Endothelial cell of umbilical vein (primary cell): Measurements from ENCODE around the gene PERM1. TPM values are rescaled to one million over a fixed set of nuclear protein-coding genes. Genes with fewer than 3 reads are reported as not detected.

Source experiments
- BruUV-seq: library from RNA; stranded (reverse); fragments of 400-500 nt; replicated peaks from 2 replicates; lab custom pipeline; 2021; lab: Mats Ljungman, UMichigan
- CTCF ChIA-PET: fragments of 300-600, 350-600 bp; sonication (Branson Sonifier 250); formaldehyde crosslinking; loops from one replicate; lab custom pipeline; 2021; ENCODE audit warnings: antibody characterized with exemption, inconsistent platforms; lab: Charles Lee
- POLR2A ChIA-PET: fragments of 300-600, 350-600 bp; sonication (Branson Sonifier 250); formaldehyde crosslinking; loops from one replicate; lab custom pipeline; 2021; ENCODE audit warnings: antibody characterized with exemption, inconsistent platforms; lab: Charles Lee
- DNase-seq: peaks from one replicate; pipeline ENCODE4 v3.0.0-alpha.2; 2011; ENCODE audit warnings: low read depth, low spot score
- FAIRE-seq: peaks from 2 replicates; lab custom pipeline; 2011; peaks lifted over from hg19 to GRCh38; lab: Jason Lieb, UNC
- H2AFZ ChIP-seq: 2 replicates; pipeline ENCODE4 v1.6.0; 2012; ENCODE audit warnings: low read depth, low read length, control low read depth, inconsistent platforms
- H3K27ac ChIP-seq: 2 replicates; pipeline ENCODE4 v1.5.1; 2011; ENCODE audit warnings: low read depth, mild to moderate bottlenecking, control low read depth, low read length, moderate library complexity; ENCODE audit not compliant: insufficient read depth
- H3K27me3 ChIP-seq, 2 experiments: 2 replicates each; pipeline versions ENCODE4 v1.6.0 to v1.6.1; 2011; ENCODE audit warnings: low read length in 2 of 2, mixed read lengths in 1 of 2; ENCODE audit not compliant: control insufficient read depth in 2 of 2, insufficient read depth in 2 of 2
- H3K36me3 ChIP-seq, 2 experiments: 2 replicates in 1 of 2; 3 replicates in 1 of 2; pipeline ENCODE4 v1.5.1; 2011; ENCODE audit warnings: low read length in 2 of 2, mild to moderate bottlenecking in 1 of 2, moderate library complexity in 1 of 2; ENCODE audit not compliant: control insufficient read depth in 2 of 2, insufficient read depth in 2 of 2; ENCODE audit errors: extremely low read depth in 1 of 2
- H3K4me1 ChIP-seq: 3 replicates; pipeline ENCODE4 v1.5.1; 2011; ENCODE audit warnings: mild to moderate bottlenecking, low read length; ENCODE audit not compliant: control insufficient read depth, insufficient read depth; ENCODE audit errors: extremely low read depth
- H3K4me2 ChIP-seq: 2 replicates; pipeline ENCODE4 v1.6.1; 2011; ENCODE audit warnings: low read length, control low read depth, mixed read lengths; ENCODE audit not compliant: insufficient read depth
- H3K4me3 ChIP-seq, 3 experiments: fragments of 200-600 bp in 1 of 3; sonication (generic), shearing (Covaris generic) in 1 of 3; replicated peaks in 1 of 3; 2 replicates each; pipeline ENCODE4 v1.5.1; 2011 to 2016; ENCODE audit warnings: control low read depth in 3 of 3, low read length in 3 of 3, mild to moderate bottlenecking in 2 of 3, inconsistent platforms in 1 of 3, low read depth in 1 of 3, moderate library complexity in 1 of 3; ENCODE audit not compliant: insufficient read depth in 1 of 3
- H3K79me2 ChIP-seq: 2 replicates; pipeline ENCODE4 v1.6.0; 2012; ENCODE audit warnings: low read length, inconsistent platforms; ENCODE audit not compliant: control insufficient read depth, insufficient read depth
- H3K9ac ChIP-seq: replicated peaks from 2 replicates; pipeline ENCODE3; 2011; ENCODE audit warnings: low read length, control low read depth; ENCODE audit not compliant: insufficient read depth; ENCODE audit errors: extremely low read depth
- H3K9me1 ChIP-seq: replicated peaks from 3 replicates; pipeline ENCODE4 v1.6.0; 2011; ENCODE audit warnings: mild to moderate bottlenecking, low read length; ENCODE audit not compliant: control insufficient read depth, insufficient read depth; ENCODE audit errors: extremely low read depth
- H3K9me3 ChIP-seq: replicated peaks from 2 replicates; pipeline ENCODE4 v1.5.1; 2012; ENCODE audit warnings: low read length, inconsistent platforms; ENCODE audit not compliant: control insufficient read depth, insufficient read depth
- H4K20me1 ChIP-seq: replicated peaks from 2 replicates; pipeline ENCODE3; 2011; ENCODE audit warnings: mild to moderate bottlenecking, low read length; ENCODE audit not compliant: control insufficient read depth, insufficient read depth; ENCODE audit errors: extremely low read depth
- EZH2 ChIP-seq: IDR thresholded peaks from 2 replicates; pipeline ENCODE4 v1.6.1; 2012; ENCODE audit warnings: borderline replicate concordance, low read depth, mild to moderate bottlenecking, moderate library complexity, low read length, inconsistent platforms; ENCODE audit not compliant: severe bottlenecking
- FOS ChIP-seq: IDR thresholded peaks from 2 replicates; pipeline ENCODE4 v1.6.1; 2011; ENCODE audit warnings: mild to moderate bottlenecking, low read length, moderate library complexity, borderline replicate concordance; ENCODE audit not compliant: insufficient read depth
- GATA2 ChIP-seq: IDR thresholded peaks from 2 replicates; pipeline ENCODE4 v1.7.0; 2011; ENCODE audit warnings: low read depth, mild to moderate bottlenecking, moderate library complexity, mixed read lengths, low read length; ENCODE audit not compliant: insufficient read length, insufficient read depth
- MYC ChIP-seq: IDR thresholded peaks from one replicate; pipeline ENCODE4 v1.6.1; 2011; ENCODE audit warnings: mild to moderate bottlenecking, low read depth, low read length
- POLR2A ChIP-seq: IDR thresholded peaks from 2 replicates; pipeline ENCODE4 v1.6.1; 2012; ENCODE audit warnings: low read depth, mild to moderate bottlenecking, control low read depth, low read length
- POLR2AphosphoS5 ChIP-seq: IDR thresholded peaks from 2 replicates; pipeline ENCODE4 v1.6.1; 2012; ENCODE audit warnings: low read depth, mild to moderate bottlenecking, control low read depth, low read length, moderate library complexity; ENCODE audit not compliant: insufficient read depth
- dilution Hi-C: fragments of 300-500 bp; cut with MboI; formaldehyde crosslinking; loops from one replicate; pipeline ENCODE4 v1.15.0; 2019; ENCODE audit warnings: low sequenced_read_pairs; ENCODE audit not compliant: extremely low pct_ligation_motif_present
- intact Hi-C: fragments of 100-400 bp; cut with micrococcal nuclease; formaldehyde crosslinking; loops from one replicate; pipeline ENCODE4 v1.10.0; 2022
- polyA plus RNA-seq, 4 experiments: library from polyadenylated mRNA; depleted of rRNA in 3 of 4; stranded (reverse) in 3 of 4; unstranded in 1 of 4; fragments of >200 nt; gene quantifications; 2 replicates each; pipeline versions ENCODE4 v1.2.1 to v1.2.3, GENCODE V29; 2011 to 2012; ENCODE audit warnings: missing spikeins in 1 of 4
- total RNA-seq: library from RNA; stranded (reverse); gene quantifications from 2 replicates; pipeline ENCODE4 v1.2.3, GENCODE V29; 2021

PERM1 gene
- total and polyA plus RNA-seq, 2 donors (not counting 3 experiments of a cell fraction or from before 2014, with no cell fraction given) = not detected

DNA sequence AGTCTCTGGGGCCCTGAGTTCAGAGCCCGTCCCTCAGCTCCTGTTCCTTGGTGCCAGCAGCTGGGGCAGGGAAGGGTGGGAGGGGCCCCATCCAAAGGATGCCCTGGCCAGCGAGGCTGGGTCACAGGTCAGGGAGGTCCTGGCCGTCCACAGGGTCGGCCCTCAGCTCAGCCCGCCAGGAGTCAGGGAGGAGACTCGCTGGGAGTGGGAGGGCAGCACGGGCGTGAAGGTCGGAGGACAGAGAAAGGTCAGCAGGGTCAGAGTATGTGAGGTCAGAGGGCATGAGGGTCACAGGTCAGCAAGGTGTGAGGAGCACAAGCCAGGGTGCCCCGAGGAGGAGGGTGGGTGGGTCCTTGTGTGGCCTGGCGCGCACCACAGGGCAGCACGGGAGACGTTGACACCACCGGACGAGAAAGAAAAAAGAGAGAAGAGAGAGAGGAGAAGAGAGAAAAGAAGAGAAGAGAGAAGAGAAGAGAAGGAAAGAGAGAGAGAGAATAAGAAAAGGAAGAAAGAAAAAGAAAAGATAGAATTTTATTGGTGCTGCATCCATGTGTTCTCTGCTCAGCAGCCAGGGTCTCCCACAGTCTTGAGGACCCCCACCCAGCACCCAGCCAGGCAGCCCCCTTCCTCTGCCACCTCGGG lies 7.1 kb downstream of the PERM1 start:
- no peaks in the 10 kb centered on the region for H3K79me2 ChIP-seq
- dilution Hi-C loops = no loop called here
- H3K4me2 ChIP-seq = no peak overlapping the region
- no peak overlapping the region for H3K4me3 ChIP-seq
- no TSS peak for BruUV-seq
- H2AFZ ChIP-seq = no peak overlapping the region
- ChIA-PET POLR2A (no interaction called here), CTCF (interaction anchor here (1.2 to 1.4 kb wide), 3 partner anchors 10 to 27 kb away, joined by 3 to 4 read pairs (median 3); no protein-coding TSS in a partner anchor)
- H3K9ac ChIP-seq = no peak overlapping the region
- intact Hi-C loops = no loop called here
- no peaks in the 10 kb centered on the region for H3K4me1 ChIP-seq
- DNase-seq (no peak), FAIRE-seq (no peak)
- no peaks in the 10 kb centered on the region for H3K36me3 ChIP-seq
- no peaks in the 10 kb centered on the region for H3K9me1 ChIP-seq
- no peak for TF ChIP-seq POLR2A
- no peak for TF ChIP-seq GATA2
- TF ChIP-seq FOS = no peak
- TF ChIP-seq MYC = no peak
- TF ChIP-seq EZH2 = no peak
- no peaks in the 10 kb centered on the region for H3K9me3 ChIP-seq
- H3K27ac ChIP-seq = no peak overlapping the region
- H3K27me3 ChIP-seq = peaks cover 0 to 2% of the 10 kb centered on the region in 2 experiments
- no peaks in the 10 kb centered on the region for H4K20me1 ChIP-seq

DNA sequence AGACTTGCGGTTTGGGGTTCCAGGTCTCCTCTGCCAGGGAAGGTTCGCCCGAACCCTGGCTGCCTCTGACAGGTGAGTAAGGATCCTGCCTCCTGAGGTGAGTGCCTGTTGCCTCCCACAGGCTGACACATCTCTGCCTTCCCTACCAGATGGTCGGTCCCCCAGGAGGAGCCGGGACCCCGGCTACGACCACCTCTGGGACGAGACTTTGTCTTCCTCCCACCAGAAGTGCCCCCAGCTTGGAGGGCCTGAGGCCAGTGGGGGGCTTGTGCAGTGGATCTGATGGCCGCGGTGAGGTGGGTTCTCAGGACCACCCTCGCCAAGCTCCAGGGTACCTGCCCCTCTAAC lies 7.6 kb downstream of the PERM1 start:
- H3K27ac ChIP-seq = no peak overlapping the region
- no peak overlapping the region for H3K9ac ChIP-seq
- no peaks in the 10 kb centered on the region for H4K20me1 ChIP-seq
- H3K9me1 ChIP-seq = no peaks in the 10 kb centered on the region
- H3K4me3 ChIP-seq = no peak overlapping the region
- no peaks in the 10 kb centered on the region for H3K79me2 ChIP-seq
- TF ChIP-seq POLR2AphosphoS5 = no peak
- no peak for TF ChIP-seq MYC
- dilution Hi-C loops (no loop called here), intact Hi-C loops (no loop called here)
- FAIRE-seq (no peak), DNase-seq (no peak)
- H2AFZ ChIP-seq = no peak overlapping the region
- no peaks in the 10 kb centered on the region for H3K36me3 ChIP-seq
- POLR2A ChIA-PET = no interaction called here
- no peaks in the 10 kb centered on the region for H3K9me3 ChIP-seq
- no TSS peak for BruUV-seq
- CTCF ChIA-PET = interaction anchor here (1.2 kb wide), 1 partner anchor 10 kb away, joined by 3 read pairs; no protein-coding TSS in a partner anchor
- H3K4me2 ChIP-seq = no peak overlapping the region
- H3K4me1 ChIP-seq = no peaks in the 10 kb centered on the region
- peaks cover 2% of the 10 kb centered on the region in 2 experiments for H3K27me3 ChIP-seq
